H9 (cell line): ENCODE measurements around the gene RELCH. TPM values are rescaled to one million over a fixed set of nuclear protein-coding genes. Genes with fewer than 3 reads are reported as not detected.

Experiments
- DNase-seq: peaks from one replicate; pipeline ENCODE4 v3.0.0-alpha.2; 2017
- H2AFZ ChIP-seq: one replicate; pipeline ENCODE4 v1.6.1; 2013; ENCODE audit warnings: mild to moderate bottlenecking, low read length, control low read depth, moderate library complexity
- H2AK5ac ChIP-seq: 2 replicates; pipeline ENCODE4 v1.6.1; 2013; ENCODE audit warnings: low read length, control low read depth, mixed read lengths; ENCODE audit not compliant: insufficient read length
- H2BK120ac ChIP-seq: one replicate; pipeline ENCODE4 v1.6.1; 2013; ENCODE audit warnings: low read depth, mild to moderate bottlenecking, low read length, control low read depth, inconsistent platforms; ENCODE audit not compliant: poor library complexity, severe bottlenecking
- H2BK12ac ChIP-seq: 2 replicates; pipeline ENCODE4 v1.6.1; 2013; ENCODE audit warnings: low read length, control low read depth, mixed read lengths, low read depth; ENCODE audit not compliant: insufficient read length
- H2BK15ac ChIP-seq: 2 replicates; pipeline ENCODE4 v1.6.1; 2013; ENCODE audit warnings: low read depth, low read length, control low read depth
- H2BK20ac ChIP-seq: one replicate; pipeline ENCODE4 v1.6.1; 2013; ENCODE audit warnings: low read depth, mild to moderate bottlenecking, low read length, control low read depth, inconsistent platforms; ENCODE audit not compliant: poor library complexity, severe bottlenecking
- H2BK5ac ChIP-seq: 2 replicates; pipeline ENCODE4 v1.6.1; 2013; ENCODE audit warnings: low read length, control low read depth, mixed read lengths; ENCODE audit not compliant: insufficient read length
- H3K14ac ChIP-seq: 2 replicates; pipeline ENCODE4 v1.6.1; 2013; ENCODE audit warnings: low read length, control low read depth; ENCODE audit not compliant: insufficient read depth
- H3K18ac ChIP-seq: 2 replicates; pipeline ENCODE4 v1.6.1; 2013; ENCODE audit warnings: low read depth, mild to moderate bottlenecking, mixed read lengths, low read length, control low read depth; ENCODE audit not compliant: insufficient read length
- H3K23ac ChIP-seq: 2 replicates; pipeline ENCODE4 v1.6.1; 2013; ENCODE audit warnings: low read length, control low read depth, mixed read lengths, low read depth; ENCODE audit not compliant: insufficient read length
- H3K23me2 ChIP-seq: 2 replicates; pipeline ENCODE4 v1.6.1; 2013; ENCODE audit warnings: low read depth, mild to moderate bottlenecking, mixed read lengths, low read length, control low read depth; ENCODE audit not compliant: insufficient read length, poor library complexity, severe bottlenecking
- H3K27ac ChIP-seq: 2 replicates; pipeline ENCODE4 v1.5.1; 2013; ENCODE audit warnings: low read length, control low read depth, mixed read lengths, low read depth; ENCODE audit not compliant: insufficient read length
- H3K27me3 ChIP-seq: 2 replicates; pipeline ENCODE4 v1.6.1; 2013; ENCODE audit warnings: low read length, control low read depth, inconsistent platforms; ENCODE audit not compliant: insufficient read depth
- H3K4ac ChIP-seq: 2 replicates; pipeline ENCODE4 v1.6.1; 2013; ENCODE audit warnings: low read depth, mild to moderate bottlenecking, control low read depth, inconsistent platforms, low read length, moderate library complexity
- H3K4me1 ChIP-seq: 2 replicates; pipeline ENCODE4 v1.6.1; 2013; ENCODE audit warnings: low read length, control low read depth, inconsistent platforms; ENCODE audit not compliant: insufficient read depth
- H3K4me2 ChIP-seq: 2 replicates; pipeline ENCODE4 v1.6.1; 2013; ENCODE audit warnings: low read length, control low read depth, mixed read lengths; ENCODE audit not compliant: insufficient read length, insufficient read depth
- H3K56ac ChIP-seq: 2 replicates; pipeline ENCODE4 v1.6.1; 2013; ENCODE audit warnings: low read depth, mild to moderate bottlenecking, mixed read lengths, low read length, control low read depth; ENCODE audit not compliant: insufficient read length
- H3K79me1 ChIP-seq: 2 replicates; pipeline ENCODE4 v1.6.1; 2013; ENCODE audit warnings: low read depth, mild to moderate bottlenecking, moderate library complexity, low read length, control low read depth, inconsistent platforms; ENCODE audit not compliant: insufficient read depth, poor library complexity, severe bottlenecking
- H3K79me2 ChIP-seq: 2 replicates; pipeline ENCODE4 v1.6.1; 2013; ENCODE audit warnings: low read length, control low read depth, inconsistent platforms; ENCODE audit not compliant: insufficient read depth
- H3K9ac ChIP-seq: 2 replicates; pipeline ENCODE4 v1.6.1; 2013; ENCODE audit warnings: low read length, control low read depth, mixed read lengths; ENCODE audit not compliant: insufficient read length; ENCODE audit errors: extremely low read depth
- H3K9me3 ChIP-seq: one replicate; pipeline ENCODE4 v1.6.1; 2013; ENCODE audit warnings: low read depth, low read length, inconsistent platforms; ENCODE audit not compliant: control insufficient read depth
- H3T11ph ChIP-seq: one replicate; pipeline ENCODE4 v1.6.1; 2013; ENCODE audit warnings: mild to moderate bottlenecking, low read length, control low read depth, inconsistent platforms
- H4K20me1 ChIP-seq: one replicate; pipeline ENCODE4 v1.6.1; 2013; ENCODE audit not compliant: control insufficient read depth, insufficient read length, insufficient read depth
- H4K5ac ChIP-seq: 2 replicates; pipeline ENCODE4 v1.6.1; 2013; ENCODE audit warnings: low read depth, mild to moderate bottlenecking, mixed read lengths, low read length, control low read depth; ENCODE audit not compliant: insufficient read length
- H4K8ac ChIP-seq: replicated peaks from 2 replicates; pipeline ENCODE4 v1.6.1; 2013; ENCODE audit warnings: low read length, control low read depth, mixed read lengths, low read depth; ENCODE audit not compliant: insufficient read length
- H4K91ac ChIP-seq: 2 replicates; pipeline ENCODE4 v1.6.1; 2013; ENCODE audit warnings: low read depth, mild to moderate bottlenecking, moderate library complexity, mixed read lengths, low read length, control low read depth; ENCODE audit not compliant: insufficient read length
- H3K27ac Mint-ChIP-seq, 3 experiments: 2 replicates in 2 of 3; 3 replicates in 1 of 3; pipeline ENCODE4 v1.8.0; 2020 to 2021; ENCODE audit warnings: mixed read lengths in 3 of 3, mild to moderate bottlenecking in 1 of 3, moderate library complexity in 1 of 3
- H3K27me3 Mint-ChIP-seq: 2 replicates; pipeline ENCODE4 v1.8.0; 2021; ENCODE audit warnings: low read depth, mild to moderate bottlenecking, moderate library complexity, mixed read lengths
- H3K36me3 Mint-ChIP-seq, 3 experiments: 2 replicates in 2 of 3; 3 replicates in 1 of 3; pipeline ENCODE4 v1.8.0; 2020 to 2021; ENCODE audit warnings: low read depth in 3 of 3, mixed read lengths in 3 of 3; ENCODE audit not compliant: insufficient read depth in 1 of 3
- H3K4me1 Mint-ChIP-seq, 2 experiments: 2 replicates each; pipeline ENCODE4 v1.8.0; 2020; ENCODE audit warnings: mixed read lengths in 2 of 2
- H3K4me3 Mint-ChIP-seq, 2 experiments: 2 replicates in 1 of 2; 3 replicates in 1 of 2; pipeline ENCODE4 v1.8.0; 2020 to 2021; ENCODE audit warnings: mild to moderate bottlenecking in 2 of 2, mixed read lengths in 2 of 2, moderate library complexity in 1 of 2
- H3K9me3 Mint-ChIP-seq, 2 experiments: 2 replicates in 1 of 2; 3 replicates in 1 of 2; pipeline ENCODE4 v1.8.0; 2020; ENCODE audit warnings: mild to moderate bottlenecking in 2 of 2, mixed read lengths in 2 of 2, moderate library complexity in 1 of 2
- CTCF ChIP-seq: fragments of 200-600 bp; sonication (generic); conservative IDR thresholded peaks from 3 replicates; pipeline ENCODE4 v1.8.0; 2021; ENCODE audit warnings: antibody characterized with exemption, mild to moderate bottlenecking
- WGBS: extraction: QIAGEN DNeasy Blood & Tissue Kit; methylation state at CpG from one replicate; pipeline ENCODE4 v1.1.7; 2013; ENCODE audit warnings: missing lambda C conversion rate, low lambda C conversion rate, mixed read lengths; ENCODE audit not compliant: insufficient read length; ENCODE audit errors: extremely low coverage; 5-methylcytosine and 5-hydroxymethylcytosine counted together
- total RNA-seq: library from RNA; stranded (reverse); gene quantifications from 2 replicates; pipeline ENCODE4 v1.2.1, GENCODE V29; 2021

Gene RELCH
- total RNA-seq, 1 experiment from 2014 or later, result 32.3 TPM

GRCh38 chr18:62335494-62335893 is 148.4 kb downstream of the RELCH start:
- no peak overlapping the region for H2BK120ac ChIP-seq
- H3K9ac ChIP-seq, result no peak overlapping the region
- no peak overlapping the region for H3K4me2 ChIP-seq
- H3K56ac ChIP-seq, result no peak overlapping the region
- no peak overlapping the region for H3K18ac ChIP-seq
- no peak overlapping the region for H2BK20ac ChIP-seq
- no peak for TF ChIP-seq CTCF
- no CpG with 5 or more reads among the region's 5 CpGs for WGBS
- H2AK5ac ChIP-seq, result no peak overlapping the region
- no peaks in the 10 kb centered on the region for H3K23me2 ChIP-seq
- Mint-ChIP-seq H3K4me1 (peaks cover 28 to 47% of the 10 kb centered on the region in 2 experiments), H3K27me3 (peaks cover 2% of the 10 kb centered on the region), H3K27ac (no peak overlapping the region), H3K36me3 (no peaks in the 10 kb centered on the region), H3K9me3 (no peaks in the 10 kb centered on the region), H3K4me3 (no peak overlapping the region)
- H3K27ac ChIP-seq, result no peak overlapping the region
- no peaks in the 10 kb centered on the region for H3K79me2 ChIP-seq
- no peak overlapping the region for H4K8ac ChIP-seq
- no peaks in the 10 kb centered on the region for H3K9me3 ChIP-seq
- peaks cover 6% of the 10 kb centered on the region for H3K4me1 ChIP-seq
- H3K79me1 ChIP-seq, result no peaks in the 10 kb centered on the region
- no peak overlapping the region for H2BK5ac ChIP-seq
- no peak overlapping the region for H3K23ac ChIP-seq
- H3T11ph ChIP-seq, result no peak overlapping the region
- no peaks in the 10 kb centered on the region for H4K20me1 ChIP-seq
- no peak overlapping the region for H3K14ac ChIP-seq
- no peak overlapping the region for H4K91ac ChIP-seq
- H4K5ac ChIP-seq, result no peak overlapping the region
- H2BK12ac ChIP-seq, result no peak overlapping the region
- H2BK15ac ChIP-seq, result no peak overlapping the region
- DNase-seq, result no peak
- no peak overlapping the region for H3K4ac ChIP-seq
- no peaks in the 10 kb centered on the region for H3K27me3 ChIP-seq
- no peak overlapping the region for H2AFZ ChIP-seq
